Activated T-cell treated with anti-CD3 and anti-CD28 coated beads, Interleukin-2, amount 50 U/mL, for 24 hours (primary cell): Measurements from ENCODE around the gene SYVN1.

ENCODE experiments used
- DNase-seq: peaks from one replicate; pipeline ENCODE4 v3.0.0-alpha.2; 2020
- H3K27ac Mint-ChIP-seq: 2 replicates; pipeline ENCODE4 v1.8.0; 2020; ENCODE audit warnings: mild to moderate bottlenecking, mixed read lengths
- H3K27me3 Mint-ChIP-seq: 2 replicates; pipeline ENCODE4 v1.8.0; 2020; ENCODE audit warnings: mixed read lengths
- H3K36me3 Mint-ChIP-seq: 2 replicates; pipeline ENCODE4 v1.8.0; 2020; ENCODE audit warnings: low read depth, mixed read lengths
- H3K4me1 Mint-ChIP-seq: 2 replicates; pipeline ENCODE4 v1.8.0; 2020; ENCODE audit warnings: low read depth, mixed read lengths
- H3K4me3 Mint-ChIP-seq: 2 replicates; pipeline ENCODE4 v1.8.0; 2020; ENCODE audit warnings: mild to moderate bottlenecking, moderate library complexity, mixed read lengths
- H3K9me3 Mint-ChIP-seq: 2 replicates; pipeline ENCODE4 v1.8.0; 2020; ENCODE audit warnings: mixed read lengths

SYVN1 gene

DNA sequence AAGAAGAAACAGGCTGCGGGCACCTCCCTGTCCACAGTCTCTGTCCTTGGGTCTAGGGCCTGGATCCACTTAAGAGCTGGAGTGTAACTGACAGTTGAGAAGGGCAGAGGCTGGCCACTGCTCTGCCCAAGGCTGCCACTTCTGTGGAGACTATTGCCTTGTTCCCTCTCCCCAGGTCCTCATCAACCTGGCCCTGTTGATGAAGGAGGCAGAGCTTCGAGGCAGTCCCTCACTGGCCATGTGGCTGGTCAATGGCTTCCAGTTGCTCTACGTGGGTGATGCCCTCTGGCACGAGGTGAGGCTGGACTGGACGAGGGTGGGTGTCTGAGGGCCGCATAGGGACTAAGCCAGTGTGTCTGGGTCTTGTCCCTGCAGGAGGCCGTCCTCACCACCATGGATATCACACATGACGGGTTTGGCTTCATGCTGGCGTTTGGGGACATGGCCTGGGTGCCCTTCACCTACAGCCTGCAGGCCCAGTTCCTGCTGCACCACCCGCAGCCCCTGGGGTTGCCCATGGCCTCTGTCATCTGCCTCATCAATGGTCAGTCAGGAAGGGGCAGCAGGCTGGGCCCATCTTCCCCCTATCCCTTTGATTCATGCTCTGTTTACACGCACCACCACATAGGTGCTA lies 19.7 kb downstream of the SYVN1 start:
- Mint-ChIP-seq H3K36me3 (peaks cover 67% of the 10 kb centered on the region), H3K9me3 (no peaks in the 10 kb centered on the region), H3K4me3 (peak overlapping the region; percentile 36), H3K4me1 (peaks cover 72% of the 10 kb centered on the region), H3K27ac (peak overlapping the region; percentile 98), H3K27me3 (no peaks in the 10 kb centered on the region)
- DNase-seq: no peak

DNA sequence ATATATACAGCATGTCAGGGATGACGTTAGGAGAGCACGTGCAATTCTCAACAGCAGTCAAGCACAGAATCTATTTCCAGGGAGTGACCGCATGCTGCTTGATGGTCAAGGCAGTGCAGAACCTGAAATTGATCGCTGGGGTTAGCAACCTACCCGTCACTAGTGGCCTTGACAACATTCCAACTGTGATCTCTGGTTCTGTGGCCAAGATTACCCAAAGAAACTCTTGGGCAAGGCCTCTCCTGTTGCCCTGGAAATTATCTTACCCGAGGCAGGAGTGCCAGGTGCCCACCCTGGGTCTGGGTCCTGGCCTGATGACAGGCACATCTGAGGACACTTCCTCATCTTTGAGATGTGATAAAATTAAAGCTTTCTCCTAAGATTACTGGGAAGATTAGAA lies 20.5 kb downstream of the SYVN1 start:
- Mint-ChIP-seq H3K27me3 (no peaks in the 10 kb centered on the region), H3K9me3 (no peaks in the 10 kb centered on the region), H3K4me1 (peaks cover 69% of the 10 kb centered on the region), H3K4me3 (peak overlapping the region; percentile 89), H3K27ac (peak overlapping the region; percentile 85), H3K36me3 (peaks cover 67% of the 10 kb centered on the region)
- no peak for DNase-seq

DNA sequence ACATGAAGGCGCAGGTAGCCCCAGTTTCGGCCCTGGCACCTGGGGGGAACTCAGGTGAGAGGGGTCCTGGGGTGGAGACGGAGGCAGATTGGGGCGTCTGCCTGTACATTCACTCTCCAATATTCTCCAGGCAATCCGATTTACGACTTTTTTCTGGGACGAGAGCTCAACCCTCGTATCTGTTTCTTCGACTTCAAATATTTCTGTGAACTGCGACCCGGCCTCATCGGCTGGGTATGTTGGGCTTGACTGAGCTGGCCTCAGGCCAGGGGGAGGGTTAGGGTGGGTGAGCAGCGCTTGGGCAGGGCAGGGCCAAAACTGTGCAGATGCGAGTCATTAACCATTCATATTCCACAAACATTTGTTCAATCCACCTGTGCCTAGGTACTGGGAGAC lies 21.0 kb downstream of the SYVN1 start:
- H3K36me3 Mint-ChIP-seq: peaks cover 64% of the 10 kb centered on the region
- no peaks in the 10 kb centered on the region for H3K9me3 Mint-ChIP-seq
- peaks cover 64% of the 10 kb centered on the region for H3K4me1 Mint-ChIP-seq
- peak overlapping the region; percentile 85 for H3K27ac Mint-ChIP-seq
- H3K27me3 Mint-ChIP-seq: no peaks in the 10 kb centered on the region
- peak overlapping the region; percentile 89 for H3K4me3 Mint-ChIP-seq
- DNase-seq: no peak

DNA sequence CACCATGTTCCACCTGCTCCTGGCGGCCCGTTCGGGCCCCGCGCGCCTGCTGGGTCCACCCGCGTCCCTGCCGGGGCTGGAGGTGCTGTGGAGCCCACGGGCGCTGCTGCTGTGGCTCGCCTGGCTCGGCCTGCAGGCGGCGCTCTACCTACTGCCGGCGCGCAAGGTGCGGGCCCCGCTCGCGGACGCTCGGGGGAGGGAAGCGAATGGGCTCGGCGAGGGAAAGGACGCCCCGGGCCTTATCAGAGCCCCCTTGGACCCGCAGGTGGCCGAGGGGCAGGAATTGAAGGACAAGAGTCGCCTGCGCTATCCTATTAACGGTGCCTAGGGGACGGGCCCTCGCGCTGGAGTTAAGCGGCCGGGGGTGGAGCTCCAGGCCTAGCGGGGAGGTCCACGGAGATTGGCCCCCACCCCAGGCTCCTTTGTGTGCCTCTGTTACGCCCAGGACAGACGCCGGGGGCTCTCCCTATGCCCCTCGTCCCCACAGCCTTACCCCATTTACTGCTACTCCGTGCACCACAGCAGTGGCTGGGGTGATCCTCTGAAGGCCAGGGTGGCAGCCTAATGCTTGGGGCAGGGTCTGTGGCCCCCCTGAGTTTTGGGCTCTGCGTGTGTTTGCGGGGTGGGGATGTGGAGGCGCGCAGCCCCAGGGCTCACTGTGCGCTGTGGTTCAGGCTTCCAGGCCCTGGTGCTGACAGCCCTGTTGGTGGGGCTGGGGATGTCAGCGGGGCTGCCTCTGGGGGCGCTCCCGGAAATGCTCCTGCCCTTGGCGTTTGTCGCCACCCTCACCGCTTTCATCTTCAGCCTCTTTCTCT lies 21.6 kb downstream of the SYVN1 start:
- Mint-ChIP-seq H3K36me3 (peaks cover 60% of the 10 kb centered on the region), H3K27ac (peak overlapping the region; percentile 85), H3K9me3 (no peaks in the 10 kb centered on the region), H3K27me3 (no peaks in the 10 kb centered on the region), H3K4me3 (peak overlapping the region; percentile 89), H3K4me1 (peaks cover 59% of the 10 kb centered on the region)
- peak; percentile 86 for DNase-seq

DNA sequence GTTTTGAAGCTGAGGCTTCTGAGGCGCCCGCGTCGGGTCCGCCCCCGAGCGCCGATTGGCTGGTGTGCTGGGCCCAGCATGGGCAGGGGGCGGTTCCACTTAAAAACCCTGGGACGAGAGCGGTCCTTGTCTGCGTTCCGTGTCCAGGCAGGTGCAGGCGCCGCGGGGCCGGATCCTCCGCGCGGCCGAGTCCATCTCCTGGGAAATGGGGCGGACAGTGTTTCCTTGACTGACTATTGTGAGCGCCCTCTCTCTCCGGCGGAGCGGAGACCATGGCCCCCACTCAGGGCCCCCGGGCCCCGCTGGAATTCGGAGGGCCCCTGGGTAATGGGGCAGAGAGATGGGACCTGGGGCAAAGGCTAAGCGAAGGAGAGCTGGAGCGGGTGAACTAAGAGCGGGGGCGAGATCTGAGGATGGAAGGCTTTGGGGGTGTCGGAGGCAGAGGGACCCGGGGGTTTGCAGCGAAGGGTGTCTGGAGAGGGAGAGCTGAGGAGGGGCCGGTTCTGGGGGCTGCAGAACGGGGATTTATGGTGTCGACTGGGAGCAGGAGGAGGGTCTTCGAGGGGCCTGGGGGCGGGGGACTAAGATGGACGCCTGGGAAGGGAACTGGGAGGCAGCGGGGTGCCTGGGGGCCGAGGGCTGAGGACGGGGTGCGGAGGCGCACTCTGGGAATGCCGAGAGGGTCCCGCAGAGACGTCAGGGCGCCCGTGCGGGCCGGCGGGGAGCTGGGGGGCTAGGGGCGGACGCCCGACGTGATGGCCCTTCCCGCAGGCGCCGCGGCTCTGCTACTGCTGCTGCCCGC lies 22.4 kb downstream of the SYVN1 start, which contains the start of gene TM7SF2:
Gene TM7SF2, plus strand, starts transcription at position 129 of the 802 bp plus-strand sequence. Its CDS starts 144 bp downstream, at position 273.
- H3K27ac Mint-ChIP-seq: peak within 1 kb of the TSS; percentile 92
- peak; percentile 93 for DNase-seq
- no peaks in the 10 kb centered on the region for H3K27me3 Mint-ChIP-seq
- peak within 1 kb of the TSS; percentile 89 for H3K4me3 Mint-ChIP-seq
- H3K4me1 Mint-ChIP-seq: peaks cover 59% of the 10 kb centered on the region
- H3K9me3 Mint-ChIP-seq: no peaks in the 10 kb centered on the region
- H3K36me3 Mint-ChIP-seq: peaks cover 61% of the 10 kb centered on the region

DNA sequence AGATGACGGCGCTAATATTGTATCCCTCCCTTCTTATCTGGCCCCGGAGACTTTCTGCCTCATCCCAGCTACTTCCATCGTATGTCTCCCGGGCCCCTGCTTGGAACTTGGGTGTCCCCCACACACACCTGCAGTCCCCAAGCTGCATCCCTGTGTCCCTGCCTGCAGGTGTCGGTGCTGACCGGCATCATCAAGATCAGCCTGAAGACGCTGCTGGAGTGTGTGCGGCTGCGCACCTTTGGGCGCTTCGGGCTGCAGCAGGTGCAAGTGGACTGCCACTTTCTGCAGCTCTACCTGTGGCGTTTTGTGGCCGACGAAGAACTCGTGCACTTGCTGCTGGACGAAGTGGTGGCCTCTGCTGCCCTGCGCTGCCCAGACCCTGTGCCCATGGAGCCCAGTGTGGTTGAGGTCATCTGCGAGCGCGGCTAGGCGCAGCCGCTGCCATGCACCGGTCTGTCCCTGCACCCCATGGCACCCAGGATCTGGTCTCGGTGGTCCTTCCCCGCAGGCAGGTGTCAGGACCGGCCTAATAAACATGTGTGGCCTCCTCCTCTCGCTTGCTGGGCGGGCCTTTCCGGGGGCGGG lies 23.1 kb downstream of the SYVN1 start:
- Mint-ChIP-seq H3K4me1 (peaks cover 53% of the 10 kb centered on the region), H3K4me3 (peak overlapping the region; percentile 89), H3K36me3 (peaks cover 58% of the 10 kb centered on the region), H3K9me3 (no peaks in the 10 kb centered on the region), H3K27me3 (no peaks in the 10 kb centered on the region), H3K27ac (peak overlapping the region; percentile 92)
- no peak for DNase-seq

DNA sequence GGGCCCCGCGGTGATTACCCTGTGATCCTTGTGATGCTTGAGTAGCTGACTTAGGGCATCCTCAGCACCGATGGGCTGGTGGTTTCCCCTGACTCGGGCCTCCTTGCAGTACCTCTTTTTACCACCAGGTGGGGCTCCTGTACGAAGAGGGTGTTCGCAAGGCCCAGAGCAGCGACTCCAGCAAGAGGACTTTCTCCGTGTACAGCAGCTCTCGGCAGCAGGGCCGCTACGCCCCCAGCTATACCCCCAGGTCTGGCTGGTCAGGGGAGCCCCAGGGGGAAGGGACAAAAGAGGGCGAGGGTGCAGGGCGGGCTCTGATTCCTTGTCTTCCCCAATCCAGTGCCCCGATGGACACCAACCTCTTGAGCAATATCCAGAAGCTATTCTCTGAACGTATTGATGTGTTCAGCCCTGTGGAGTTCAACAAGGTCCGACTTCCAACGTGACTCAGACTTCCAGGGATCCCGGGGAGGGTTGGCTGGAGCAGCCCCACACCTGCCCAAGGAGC lies 23.9 kb downstream of the SYVN1 start:
- Mint-ChIP-seq H3K4me1 (peaks cover 48% of the 10 kb centered on the region), H3K4me3 (no peak overlapping the region), H3K36me3 (peaks cover 58% of the 10 kb centered on the region), H3K9me3 (no peaks in the 10 kb centered on the region), H3K27me3 (no peaks in the 10 kb centered on the region), H3K27ac (peak overlapping the region; percentile 92)
- DNase-seq: peak; percentile 99

DNA sequence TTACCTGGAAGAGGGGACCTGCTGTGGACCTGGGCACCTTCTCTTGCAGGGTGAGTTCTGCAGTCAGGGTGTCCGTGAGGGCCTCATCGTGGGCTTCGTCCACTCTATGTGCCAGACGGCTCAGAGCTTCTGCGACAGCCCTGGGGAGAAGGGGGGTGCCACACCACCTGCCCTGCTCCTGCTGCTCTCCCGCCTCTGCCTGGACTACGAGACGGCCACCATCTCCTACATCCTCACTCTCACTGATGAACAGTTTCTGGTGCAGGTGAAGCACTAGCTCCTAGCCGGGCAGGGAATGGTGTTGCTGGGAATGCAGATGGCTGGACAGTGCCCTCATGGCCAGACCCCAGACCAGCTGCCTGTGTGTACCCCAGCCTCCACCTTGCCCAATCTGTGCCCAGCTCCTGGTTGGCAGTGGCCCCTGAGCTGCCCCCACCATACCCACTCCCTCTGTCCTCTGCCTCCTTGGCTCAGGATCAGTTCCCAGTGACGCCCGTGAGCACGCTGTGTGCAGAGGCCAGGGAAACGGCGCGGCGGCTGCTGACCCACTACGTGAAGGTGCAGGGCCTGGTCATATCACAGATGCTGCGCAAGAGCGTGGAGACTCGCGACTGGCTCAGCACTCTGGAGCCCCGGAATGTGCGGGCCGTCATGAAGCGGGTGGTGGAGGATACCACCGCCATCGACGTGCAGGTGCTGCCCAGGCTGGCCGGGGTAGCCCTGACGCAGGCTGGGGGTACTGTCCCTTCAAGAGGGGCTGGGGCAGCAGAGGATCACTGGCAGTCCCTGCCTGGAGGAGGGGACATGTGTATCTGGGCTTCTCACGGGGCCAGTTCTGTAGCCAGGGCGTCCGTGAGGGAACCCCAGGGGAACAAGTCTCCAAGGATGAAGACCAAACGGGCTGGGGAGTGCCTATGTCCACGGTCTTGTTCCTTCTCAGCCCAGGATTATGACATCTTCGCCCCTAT lies 24.8 kb downstream of the SYVN1 start:
- Mint-ChIP-seq H3K4me3 (no peak overlapping the region), H3K9me3 (no peaks in the 10 kb centered on the region), H3K4me1 (peaks cover 47% of the 10 kb centered on the region), H3K27me3 (no peaks in the 10 kb centered on the region), H3K27ac (peak overlapping the region; percentile 92), H3K36me3 (peaks cover 61% of the 10 kb centered on the region)
- no peak for DNase-seq

DNA sequence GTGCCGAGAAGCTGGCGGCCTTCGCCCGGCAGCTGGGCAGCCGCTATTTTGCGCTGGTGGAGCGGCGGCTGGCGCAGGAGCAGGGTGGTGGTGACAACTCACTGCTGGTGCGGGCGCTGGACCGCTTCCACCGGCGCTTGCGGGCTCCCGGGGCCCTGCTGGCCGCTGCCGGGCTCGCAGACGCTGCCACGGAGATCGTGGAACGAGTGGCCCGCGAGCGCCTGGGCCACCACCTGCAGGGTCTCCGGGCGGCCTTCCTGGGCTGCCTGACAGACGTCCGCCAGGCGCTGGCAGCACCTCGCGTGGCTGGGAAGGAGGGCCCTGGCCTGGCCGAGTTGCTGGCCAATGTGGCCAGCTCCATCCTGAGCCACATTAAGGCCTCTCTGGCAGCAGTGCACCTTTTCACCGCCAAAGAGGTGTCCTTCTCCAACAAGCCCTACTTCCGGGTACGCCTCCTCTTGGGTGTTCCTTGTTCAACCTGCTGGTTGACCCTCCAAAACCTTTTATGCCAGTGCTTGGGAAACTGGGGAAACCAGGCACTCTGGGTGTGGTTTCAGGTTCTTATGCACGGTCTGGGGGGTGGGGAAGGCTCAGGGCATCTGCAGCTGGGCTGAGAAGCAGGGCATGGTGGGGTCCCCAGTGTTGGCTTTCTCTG lies 25.7 kb downstream of the SYVN1 start:
- DNase-seq: no peak
- Mint-ChIP-seq H3K9me3 (no peaks in the 10 kb centered on the region), H3K27me3 (no peaks in the 10 kb centered on the region), H3K4me3 (no peak overlapping the region), H3K36me3 (peaks cover 66% of the 10 kb centered on the region), H3K4me1 (peaks cover 43% of the 10 kb centered on the region), H3K27ac (no peak overlapping the region)

DNA sequence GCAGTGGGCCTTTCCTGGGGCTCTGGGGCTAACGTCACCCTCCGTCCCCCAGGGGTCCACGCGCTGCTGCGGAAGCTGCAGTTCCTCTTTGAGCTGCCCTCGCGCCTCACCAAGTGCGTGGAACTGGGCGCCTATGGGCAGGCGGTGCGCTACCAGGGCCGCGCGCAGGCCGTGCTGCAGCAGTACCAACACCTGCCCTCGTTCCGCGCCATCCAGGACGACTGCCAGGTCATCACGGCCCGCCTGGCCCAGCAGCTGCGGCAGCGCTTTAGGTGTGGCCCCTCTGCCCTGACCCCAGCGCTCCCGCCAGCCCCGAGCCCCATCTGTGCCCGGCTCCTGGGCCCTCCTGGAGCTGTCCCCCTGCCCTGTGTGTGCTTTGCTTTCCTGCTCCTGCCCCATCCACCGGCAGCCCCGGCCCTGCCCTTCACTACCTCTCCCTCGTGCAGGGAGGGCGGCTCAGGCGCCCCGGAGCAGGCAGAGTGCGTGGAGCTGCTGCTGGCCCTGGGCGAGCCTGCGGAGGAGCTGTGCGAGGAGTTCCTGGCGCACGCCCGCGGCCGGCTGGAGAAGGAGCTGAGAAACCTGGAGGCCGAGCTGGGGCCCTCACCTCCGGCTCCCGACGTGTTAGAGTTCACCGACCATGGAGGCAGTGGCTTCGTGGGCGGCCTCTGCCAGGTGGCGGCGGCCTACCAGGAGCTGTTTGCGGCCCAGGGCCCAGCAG lies 26.4 kb downstream of the SYVN1 start:
- no peak for DNase-seq
- no peak overlapping the region for H3K27ac Mint-ChIP-seq
- H3K36me3 Mint-ChIP-seq: peaks cover 72% of the 10 kb centered on the region
- no peaks in the 10 kb centered on the region for H3K27me3 Mint-ChIP-seq
- H3K4me3 Mint-ChIP-seq: no peak overlapping the region
- no peaks in the 10 kb centered on the region for H3K9me3 Mint-ChIP-seq
- peaks cover 38% of the 10 kb centered on the region for H3K4me1 Mint-ChIP-seq

DNA sequence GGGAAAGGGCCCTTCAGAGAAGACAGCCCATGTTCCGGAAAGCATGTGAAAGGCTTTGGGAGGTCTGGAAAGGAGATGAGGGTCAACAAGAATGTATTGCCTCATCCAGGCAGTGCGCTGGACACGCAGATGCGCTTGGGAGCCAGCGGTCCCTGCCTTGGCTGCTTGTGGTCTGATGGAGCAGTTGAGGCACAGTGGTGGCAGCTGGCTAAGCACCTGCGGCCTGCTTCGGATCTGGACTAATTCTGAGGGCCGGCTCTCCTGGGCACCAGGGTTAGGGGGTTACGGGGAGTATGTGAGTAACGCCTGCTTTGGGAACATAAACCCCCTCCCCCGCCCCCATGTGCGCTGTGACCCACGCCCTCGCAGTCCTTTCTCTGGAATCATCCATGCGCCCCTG lies 27.2 kb downstream of the SYVN1 start:
- peaks cover 80% of the 10 kb centered on the region for H3K36me3 Mint-ChIP-seq
- peak overlapping the region; percentile 16 for H3K27ac Mint-ChIP-seq
- H3K4me1 Mint-ChIP-seq: peaks cover 36% of the 10 kb centered on the region
- no peak overlapping the region for H3K4me3 Mint-ChIP-seq
- H3K27me3 Mint-ChIP-seq: no peaks in the 10 kb centered on the region
- no peaks in the 10 kb centered on the region for H3K9me3 Mint-ChIP-seq
- DNase-seq: no peak

DNA sequence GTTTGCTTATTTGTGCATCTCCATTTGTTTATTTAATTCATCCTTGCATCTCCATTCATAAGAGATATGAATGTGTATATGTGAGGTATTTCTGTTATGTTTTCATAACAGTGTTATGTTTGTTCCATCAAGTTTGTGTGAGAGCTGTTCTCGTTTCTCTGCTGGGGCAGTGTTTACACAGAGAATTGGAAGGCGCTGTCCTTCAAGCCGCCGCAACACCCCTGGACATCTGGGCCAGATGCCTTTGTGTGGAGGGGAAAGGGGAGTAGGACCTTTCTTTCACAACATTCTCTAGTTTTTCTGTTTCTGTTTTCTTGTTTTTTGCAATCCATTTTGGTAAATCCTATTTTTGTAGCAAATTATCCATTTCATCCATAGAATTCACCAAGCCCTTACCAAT lies 29.7 kb downstream of the SYVN1 start:
- Mint-ChIP-seq H3K27ac (peak overlapping the region; percentile 18), H3K27me3 (no peaks in the 10 kb centered on the region), H3K36me3 (peaks cover 75% of the 10 kb centered on the region), H3K4me3 (no peak overlapping the region), H3K4me1 (peaks cover 15% of the 10 kb centered on the region), H3K9me3 (no peaks in the 10 kb centered on the region)
- no peak for DNase-seq
